HG03060 (cell line): ENCODE measurements around the gene LIMK2.

Experiments
- ATAC-seq: cut with Tn5 transposase; IDR thresholded peaks from one replicate; pipeline ENCODE4 v1.9.1; 2021; ENCODE audit warnings: low read depth, moderate number of reproducible peaks; ENCODE audit not compliant: unreplicated experiment

LIMK2 gene

DNA sequence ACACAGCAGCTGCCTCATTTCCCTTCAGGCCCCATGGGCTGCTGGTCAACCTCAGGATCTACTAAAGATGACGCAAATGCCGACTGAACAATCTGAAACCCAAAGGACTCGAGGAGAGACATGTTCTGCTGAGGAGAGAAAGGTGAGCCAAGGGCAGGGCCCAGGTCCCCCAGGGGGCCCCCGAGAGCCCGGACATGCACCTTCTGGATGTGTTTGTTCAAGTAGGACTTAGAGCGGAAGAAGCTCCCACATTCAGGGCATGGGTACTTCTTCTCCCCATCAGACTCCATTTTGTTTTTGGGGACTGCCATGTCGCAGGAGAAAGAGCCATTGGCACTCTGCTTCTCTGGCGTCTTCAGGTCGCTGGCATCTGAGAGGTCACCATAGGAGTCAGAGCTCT, 114.8 kb downstream of the LIMK2 start:
- no peak for ATAC-seq

DNA sequence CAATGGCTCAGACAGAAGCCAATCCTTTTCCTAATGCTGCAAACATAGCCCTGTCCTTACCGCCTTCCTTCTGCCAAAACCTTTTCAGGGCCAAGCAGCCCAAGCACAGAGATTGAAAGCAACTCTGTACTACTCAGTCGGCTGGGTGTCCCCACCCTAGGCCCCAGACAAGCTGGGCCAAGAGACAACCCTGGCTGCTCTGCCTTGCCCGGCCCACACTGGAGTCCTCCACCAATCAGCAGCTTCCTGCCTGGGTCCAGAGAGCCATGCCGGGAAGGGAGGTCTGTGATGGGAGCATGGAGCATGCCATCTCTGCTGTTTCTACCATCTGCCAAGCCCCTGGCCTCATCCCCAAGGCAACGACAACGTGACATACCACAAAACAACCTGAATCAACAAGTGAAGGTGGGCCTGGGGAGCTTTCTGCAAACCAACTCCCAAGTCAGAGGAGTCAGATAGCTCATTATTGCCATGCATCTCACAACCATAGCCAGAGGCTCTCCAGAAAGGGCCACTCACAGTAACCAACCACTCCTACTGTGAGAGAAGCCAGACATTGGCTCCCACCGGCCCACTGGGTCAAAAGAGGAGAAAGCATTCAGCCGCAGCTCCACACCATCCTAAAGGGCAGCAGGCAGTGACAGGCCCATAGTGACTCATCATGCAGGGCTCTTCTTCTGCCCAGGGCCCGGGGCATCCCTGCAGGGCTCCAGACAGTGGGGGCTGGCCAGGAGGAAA, 115.9 kb downstream of the LIMK2 start:
- ATAC-seq = no peak

DNA sequence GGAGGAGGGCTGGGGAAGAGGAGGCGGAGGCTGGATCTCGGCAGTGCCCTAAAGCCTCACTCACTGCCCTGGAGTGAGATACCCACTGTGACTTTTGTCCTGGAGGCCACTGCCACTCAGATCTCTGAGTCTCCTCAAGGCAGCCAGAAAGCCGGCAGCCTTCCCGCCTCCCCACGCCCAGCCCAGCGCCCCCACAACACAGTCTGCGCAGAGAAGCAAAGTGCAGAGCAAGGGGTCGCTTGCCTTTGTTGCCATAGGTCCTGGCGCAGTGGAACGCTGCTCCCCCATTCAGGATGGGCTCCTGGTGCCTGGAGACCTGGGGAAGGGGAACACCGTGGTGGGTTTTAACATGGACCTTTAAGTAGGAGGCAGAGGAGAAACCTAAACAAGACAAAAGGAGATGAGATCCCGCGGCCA, 116.5 kb downstream of the LIMK2 start:
- no peak for ATAC-seq

DNA sequence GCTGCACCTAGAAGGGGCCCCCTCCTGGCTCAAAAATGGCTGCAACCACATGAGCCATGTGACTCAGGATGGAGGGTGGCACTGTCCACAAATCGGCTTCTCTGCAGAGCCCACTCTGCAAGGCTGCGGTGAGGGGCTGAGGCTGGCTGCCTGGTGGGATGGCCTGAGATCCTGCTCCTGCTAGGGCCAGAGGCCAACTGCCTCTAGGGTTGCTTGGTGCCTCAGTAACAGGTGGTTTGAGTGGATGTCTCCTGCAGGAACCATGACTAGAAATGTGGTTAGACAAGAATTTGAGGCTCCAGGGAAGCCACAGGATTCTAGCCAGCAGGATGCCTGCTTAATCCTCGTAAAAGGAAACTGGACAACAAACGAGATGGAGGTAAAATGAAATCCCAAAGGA, 116.9 kb downstream of the LIMK2 start:
- ATAC-seq = no peak
